HG03064 (cell line): ENCODE results near the gene TYW5.
"Not testable (repeated sequence)": the region's sequence is repeated elsewhere in the genome, so short reads cannot be mapped to it uniquely, and the experiment has no call there.

Source experiments
- ATAC-seq: cut with Tn5 transposase; IDR thresholded peaks from one replicate; pipeline ENCODE4 v1.9.1; 2021; ENCODE audit warnings: low read depth; ENCODE audit not compliant: unreplicated experiment

TYW5 gene

GRCh38 chr2:199923924-199924323, 31.4 kb downstream of the TYW5 start:
- ATAC-seq = no peak

GRCh38 chr2:199922856-199923255, 32.4 kb downstream of the TYW5 start:
- ATAC-seq = no peak

GRCh38 chr2:199916980-199917379, 38.3 kb downstream of the TYW5 start:
- no peak for ATAC-seq

GRCh38 chr2:199914372-199914958, 40.8 kb downstream of the TYW5 start:
- no peak for ATAC-seq

GRCh38 chr2:199912553-199913114, 42.7 kb downstream of the TYW5 start:
- ATAC-seq = not testable (repeated sequence)

GRCh38 chr2:199911877-199912161, 43.5 kb downstream of the TYW5 start:
- ATAC-seq = no peak

- ATAC-seq = peak; percentile 87
Observed at GRCh38 chr2:199911052-199911876, 44.0 kb downstream of the TYW5 start, which contains the start of gene C2orf69. TSS of gene C2orf69 (plus strand) at chr2:199911293. CDS start at chr2:199911439, 146 bp downstream.

- ATAC-seq = no peak
Observed at GRCh38 chr2:199910338-199911051, 44.8 kb downstream of the TYW5 start.

GRCh38 chr2:199907008-199907714, 48.1 kb downstream of the TYW5 start:
- ATAC-seq = no peak

- no peak for ATAC-seq
Observed at GRCh38 chr2:199903111-199903510, 52.2 kb downstream of the TYW5 start.

GRCh38 chr2:199902486-199903110, 52.7 kb downstream of the TYW5 start:
- ATAC-seq = no peak

- ATAC-seq = no peak
Observed at GRCh38 chr2:199901942-199902341, 53.3 kb downstream of the TYW5 start.

GRCh38 chr2:199896617-199897016, 58.7 kb downstream of the TYW5 start:
- no peak for ATAC-seq

GRCh38 chr2:199895406-199895805, 59.9 kb downstream of the TYW5 start:
- ATAC-seq = no peak

- ATAC-seq = no peak
Observed at GRCh38 chr2:199883474-199884212, 71.6 kb downstream of the TYW5 start.

GRCh38 chr2:199882667-199883066, 72.6 kb downstream of the TYW5 start:
- no peak for ATAC-seq
